OCI-LY1 (cell line): ENCODE results near the gene RTL1.

Source experiments
- EZH2 ChIP-seq: fragments of 200-600 bp; sonication (generic), shearing (Covaris generic); IDR thresholded peaks from 2 replicates; pipeline ENCODE4 v1.8.0; 2017; ENCODE audit warnings: borderline replicate concordance, mixed run types, mild to moderate bottlenecking, antibody characterized with exemption, low read length, moderate library complexity, mixed read lengths
- TF ChIP-seq, protein P1 (sequence below): fragments of 200-600 bp; sonication (generic), shearing (Covaris generic); IDR thresholded peaks from 2 replicates; pipeline ENCODE4 v1.5.1; 2017; ENCODE audit warnings: mild to moderate bottlenecking, antibody characterized with exemption, low read length, moderate library complexity, mixed read lengths

DNA sequence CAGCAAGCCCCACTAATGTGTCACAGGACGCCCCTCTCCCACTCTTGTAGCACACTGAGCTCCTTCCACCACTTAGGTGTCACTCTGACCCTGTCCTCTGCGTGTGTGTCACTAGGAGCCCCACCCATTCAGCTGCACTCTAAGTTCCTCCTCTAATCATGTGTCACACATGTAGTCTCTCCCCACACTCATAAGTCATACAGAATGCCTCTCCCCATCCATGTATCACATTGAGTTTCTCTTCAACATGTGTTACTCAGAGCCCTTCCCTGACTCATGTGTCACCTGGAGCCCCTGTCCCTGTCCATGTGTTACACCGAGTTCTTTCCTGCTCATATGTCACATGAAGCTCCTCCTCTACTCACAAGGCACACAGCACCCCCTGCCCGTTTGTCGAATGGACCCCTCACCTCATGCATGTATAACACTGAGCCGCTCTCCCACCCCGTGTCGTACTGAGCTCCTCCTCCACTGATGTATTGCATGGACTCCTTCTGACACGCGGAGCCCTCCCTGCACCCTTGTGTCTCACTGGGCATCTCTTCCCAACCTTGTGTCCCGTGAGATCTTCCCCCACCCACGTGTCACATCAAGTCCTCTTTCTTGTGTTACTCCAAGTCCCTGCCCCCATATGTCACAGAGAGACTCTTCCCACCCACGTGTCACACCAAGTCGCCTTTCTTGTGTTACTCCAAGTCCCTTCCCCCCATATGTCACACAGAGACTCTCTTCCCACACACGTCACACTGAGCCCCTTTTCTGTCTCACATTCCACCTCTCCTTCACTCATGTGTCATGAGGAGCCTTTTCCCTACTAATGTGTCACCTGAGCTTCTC, 31.0 kb downstream of the RTL1 start:
- TF ChIP-seq, protein P1, sequence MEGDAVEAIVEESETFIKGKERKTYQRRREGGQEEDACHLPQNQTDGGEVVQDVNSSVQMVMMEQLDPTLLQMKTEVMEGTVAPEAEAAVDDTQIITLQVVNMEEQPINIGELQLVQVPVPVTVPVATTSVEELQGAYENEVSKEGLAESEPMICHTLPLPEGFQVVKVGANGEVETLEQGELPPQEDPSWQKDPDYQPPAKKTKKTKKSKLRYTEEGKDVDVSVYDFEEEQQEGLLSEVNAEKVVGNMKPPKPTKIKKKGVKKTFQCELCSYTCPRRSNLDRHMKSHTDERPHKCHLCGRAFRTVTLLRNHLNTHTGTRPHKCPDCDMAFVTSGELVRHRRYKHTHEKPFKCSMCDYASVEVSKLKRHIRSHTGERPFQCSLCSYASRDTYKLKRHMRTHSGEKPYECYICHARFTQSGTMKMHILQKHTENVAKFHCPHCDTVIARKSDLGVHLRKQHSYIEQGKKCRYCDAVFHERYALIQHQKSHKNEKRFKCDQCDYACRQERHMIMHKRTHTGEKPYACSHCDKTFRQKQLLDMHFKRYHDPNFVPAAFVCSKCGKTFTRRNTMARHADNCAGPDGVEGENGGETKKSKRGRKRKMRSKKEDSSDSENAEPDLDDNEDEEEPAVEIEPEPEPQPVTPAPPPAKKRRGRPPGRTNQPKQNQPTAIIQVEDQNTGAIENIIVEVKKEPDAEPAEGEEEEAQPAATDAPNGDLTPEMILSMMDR, result no peak
- TF ChIP-seq EZH2, result no peak
